Ectodermal cell (in vitro differentiated cells): Measurements from ENCODE around the gene PRKAG3. TPM values are rescaled to one million over a fixed set of nuclear protein-coding genes. Genes with fewer than 3 reads are reported as not detected.
A peak's percentile ranks its signal among the peaks of the same experiment; 100 is the strongest.

Experiments used
- H3K27ac ChIP-seq: 2 replicates; pipeline ENCODE4 v1.7.0; 2013; ENCODE audit warnings: mild to moderate bottlenecking, low read depth, low read length; ENCODE audit not compliant: insufficient read depth, poor library complexity, severe bottlenecking
- H3K27me3 ChIP-seq: 2 replicates; pipeline ENCODE4 v1.7.0; 2013; ENCODE audit warnings: mild to moderate bottlenecking, low read length; ENCODE audit not compliant: insufficient read depth, control insufficient read depth, poor library complexity, severe bottlenecking
- H3K36me3 ChIP-seq: one replicate; pipeline ENCODE4 v1.7.0; 2013; ENCODE audit warnings: low read length; ENCODE audit not compliant: control insufficient read depth, insufficient read depth
- H3K4me1 ChIP-seq: one replicate; pipeline ENCODE4 v1.7.0; 2013; ENCODE audit warnings: low read length; ENCODE audit not compliant: control insufficient read depth, insufficient read depth
- H3K4me3 ChIP-seq: 2 replicates; pipeline ENCODE4 v1.7.0; 2013; ENCODE audit warnings: low read depth, low read length, control low read depth; ENCODE audit not compliant: insufficient read depth
- H3K9me3 ChIP-seq: 2 replicates; pipeline ENCODE4 v1.7.0; 2013; ENCODE audit warnings: mild to moderate bottlenecking, low read length, moderate library complexity; ENCODE audit not compliant: control insufficient read depth
- WGBS, 2 experiments: methylation state at CpG; one replicate each; pipeline ENCODE4 v1.1.7; 2013; ENCODE audit warnings: missing lambda C conversion rate in 2 of 2; 5-methylcytosine and 5-hydroxymethylcytosine counted together
- polyA plus RNA-seq, 4 experiments: library from polyadenylated mRNA; stranded (reverse); fragments of 50-300 nt; gene quantifications; one replicate each; pipeline ENCODE4 v1.2.3, GENCODE V29; 2013

The PRKAG3 gene
- not detected for polyA plus RNA-seq (2013, experiment 1 of 4)
- polyA plus RNA-seq (2013, experiment 2 of 4) = not detected
- not detected for polyA plus RNA-seq (2013, experiment 3 of 4)
- not detected for polyA plus RNA-seq (2013, experiment 4 of 4)

GRCh38 chr2:218831378-218831990 lies at the start of gene PRKAG3:
TSS of gene PRKAG3 (minus strand) at chr2:218831803.
- Histone ChIP-seq H3K36me3 (no peaks in the 10 kb centered on the region), H3K9me3 (no peaks in the 10 kb centered on the region), H3K4me3 (no peak within 1 kb of the TSS), H3K4me1 (no peaks in the 10 kb centered on the region), H3K27me3 (no peaks in the 10 kb centered on the region), H3K27ac (no peak within 1 kb of the TSS)
- 91 to 93% methylated on average over 18 of the region's 18 CpGs for WGBS, 2 experiments

- H3K9me3 ChIP-seq = no peaks in the 10 kb centered on the region
- no peak overlapping the region for H3K4me3 ChIP-seq
- H3K36me3 ChIP-seq = no peaks in the 10 kb centered on the region
- H3K27ac ChIP-seq = no peak overlapping the region
- WGBS, 2 experiments = 12 to 14% methylated on average over 24 of the region's 24 CpGs
- peaks cover 47% of the 10 kb centered on the region for H3K4me1 ChIP-seq
- peaks cover 99% of the 10 kb centered on the region for H3K27me3 ChIP-seq
Measured at GRCh38 chr2:218880859-218881594, 49.4 kb upstream of the PRKAG3 start.

GRCh38 chr2:218880102-218880858 lies 48.7 kb upstream of the PRKAG3 start, which contains the start of gene WNT10A:
TSS of gene WNT10A (plus strand) at chr2:218880852. CDS start at chr2:218880996, 144 bp downstream.
- H3K36me3 ChIP-seq = no peaks in the 10 kb centered on the region
- 3% methylated on average over 51 to 56 of the region's 58 CpGs for WGBS, 2 experiments
- H3K27me3 ChIP-seq = peaks cover 99% of the 10 kb centered on the region
- no peak within 1 kb of the TSS for H3K27ac ChIP-seq
- H3K4me1 ChIP-seq = peaks cover 39% of the 10 kb centered on the region
- H3K4me3 ChIP-seq = peak within 1 kb of the TSS; percentile 2
- H3K9me3 ChIP-seq = no peaks in the 10 kb centered on the region

- Histone ChIP-seq H3K4me3 (no peak overlapping the region), H3K27ac (no peak overlapping the region), H3K9me3 (no peaks in the 10 kb centered on the region), H3K27me3 (peaks cover 99% of the 10 kb centered on the region), H3K36me3 (no peaks in the 10 kb centered on the region), H3K4me1 (peaks cover 39% of the 10 kb centered on the region)
- 5 to 8% methylated on average over 11 of the region's 11 CpGs for WGBS, 2 experiments
Measured at GRCh38 chr2:218879776-218880101, 48.1 kb upstream of the PRKAG3 start.

GRCh38 chr2:218878926-218879761 lies 47.5 kb upstream of the PRKAG3 start:
- WGBS, 2 experiments = 10% methylated on average over 16 of the region's 16 CpGs
- Histone ChIP-seq H3K36me3 (no peaks in the 10 kb centered on the region), H3K9me3 (no peaks in the 10 kb centered on the region), H3K4me3 (no peak overlapping the region), H3K4me1 (peaks cover 37% of the 10 kb centered on the region), H3K27me3 (peaks cover 99% of the 10 kb centered on the region), H3K27ac (no peak overlapping the region)

GRCh38 chr2:218878486-218878885 lies 46.9 kb upstream of the PRKAG3 start:
- Histone ChIP-seq H3K27ac (no peak overlapping the region), H3K27me3 (peaks cover 99% of the 10 kb centered on the region)
- WGBS, 2 experiments = 24 to 28% methylated on average over 6 of the region's 6 CpGs

GRCh38 chr2:218877891-218878290 lies 46.3 kb upstream of the PRKAG3 start:
- Histone ChIP-seq H3K4me1 (peaks cover 30% of the 10 kb centered on the region), H3K27me3 (peaks cover 100% of the 10 kb centered on the region), H3K36me3 (no peaks in the 10 kb centered on the region), H3K4me3 (no peak overlapping the region), H3K9me3 (no peaks in the 10 kb centered on the region), H3K27ac (no peak overlapping the region)
- WGBS, 2 experiments = 25 to 31% methylated on average over 5 of the region's 5 CpGs

More at GRCh38 chr2:218878486-218878885, 46.9 kb upstream of the PRKAG3 start:
- Histone ChIP-seq H3K4me3 (no peak overlapping the region), H3K4me1 (peaks cover 33% of the 10 kb centered on the region), H3K36me3 (no peaks in the 10 kb centered on the region), H3K9me3 (no peaks in the 10 kb centered on the region)

- peaks cover 100% of the 10 kb centered on the region for H3K27me3 ChIP-seq
- no peak overlapping the region for H3K4me3 ChIP-seq
- H3K27ac ChIP-seq = no peak overlapping the region
- no peaks in the 10 kb centered on the region for H3K9me3 ChIP-seq
- WGBS, 2 experiments = 75 to 78% methylated on average over 6 of the region's 6 CpGs
- H3K36me3 ChIP-seq = no peaks in the 10 kb centered on the region
- H3K4me1 ChIP-seq = peaks cover 28% of the 10 kb centered on the region
Measured at GRCh38 chr2:218877331-218877730, 45.7 kb upstream of the PRKAG3 start.

GRCh38 chr2:218876562-218877219 lies 45.1 kb upstream of the PRKAG3 start:
- 1 to 2% methylated on average over 3 of the region's 3 CpGs for WGBS, 2 experiments
- no peaks in the 10 kb centered on the region for H3K36me3 ChIP-seq

More at GRCh38 chr2:218876562-218877219, 45.1 kb upstream of the PRKAG3 start:
- Histone ChIP-seq H3K27me3 (peaks cover 100% of the 10 kb centered on the region), H3K9me3 (no peaks in the 10 kb centered on the region), H3K27ac (no peak overlapping the region), H3K4me1 (peaks cover 28% of the 10 kb centered on the region), H3K4me3 (no peak overlapping the region)
